Gastrocnemius medialis (tissue), 4 donors: Measurements from ENCODE around the gene RPA1. TPM values are rescaled to one million over a fixed set of nuclear protein-coding genes. Genes with fewer than 3 reads are reported as not detected.

Experiments
- ATAC-seq, 2 donors: fragments of 150-250 bp; one replicate each; pipeline ENCODE4 v1.9.1; 2016
- DNase-seq, 2 donors: peaks; one replicate each; pipeline ENCODE4 v3.0.0-alpha.2; 2019
- H3K27ac ChIP-seq, 4 donors: fragments of 200-600 bp; sonication (generic); 1 replicate in 1 of 4; 2 replicates in 3 of 4; pipeline ENCODE4 v1.5.1; 2016 to 2018; ENCODE audit warnings: mild to moderate bottlenecking in 2 of 4, moderate library complexity in 1 of 4
- H3K27me3 ChIP-seq, 3 donors: fragments of 200-600 bp; sonication (generic) in 2 of 3; 1 replicate in 1 of 3; 2 replicates in 2 of 3; pipeline versions ENCODE4 v1.5.1 to v1.6.0; 2016 to 2019; ENCODE audit warnings: mild to moderate bottlenecking in 1 of 3, moderate library complexity in 1 of 3
- H3K36me3 ChIP-seq, 2 donors: fragments of 200-600 bp; sonication (generic) in 1 of 2; one replicate each; pipeline ENCODE4 v1.5.1; 2017 to 2018
- H3K4me1 ChIP-seq, 2 donors: fragments of 200-600 bp; sonication (generic) in 1 of 2; one replicate each; pipeline ENCODE4 v1.5.1; 2016 to 2017; ENCODE audit warnings: mild to moderate bottlenecking in 2 of 2
- H3K4me3 ChIP-seq, 4 donors: fragments of 200-600 bp; sonication (generic) in 3 of 4; 1 replicate in 1 of 4; 2 replicates in 3 of 4; pipeline ENCODE4 v1.5.1; 2016 to 2019; ENCODE audit warnings: mild to moderate bottlenecking in 2 of 4
- H3K9me3 ChIP-seq, 3 donors: fragments of 200-600 bp; sonication (generic) in 2 of 3; 1 replicate in 1 of 3; 2 replicates in 2 of 3; pipeline ENCODE4 v1.5.1; 2016 to 2019
- CTCF ChIP-seq, 5 experiments: fragments of 450-650 bp in 3 of 5; fragments of 200-600 bp in 2 of 5; sonication (generic) in 2 of 5; IDR thresholded peaks in 4 of 5; conservative IDR thresholded peaks in 1 of 5; 1 replicate in 4 of 5; 2 replicates in 1 of 5; pipeline ENCODE4 v1.5.1; 2016 to 2019; ENCODE audit warnings: antibody characterized with exemption in 5 of 5, mild to moderate bottlenecking in 3 of 5, moderate library complexity in 3 of 5
- POLR2A ChIP-seq, 2 donors: fragments of 450-650 bp; IDR thresholded peaks; one replicate each; pipeline ENCODE4 v1.6.1; 2017; ENCODE audit warnings: antibody characterized with exemption in 2 of 2, mild to moderate bottlenecking in 2 of 2, moderate library complexity in 2 of 2
- in situ Hi-C, 4 donors: fragments of 200-750 bp; cut with MboI; loops; one replicate each; pipeline versions ENCODE4 v1.15.0 to v1.8.0; 2017; ENCODE audit warnings: low sequenced_read_pairs in 4 of 4
- intact Hi-C: fragments of 100-400 bp; cut with DNase I; formaldehyde crosslinking; loops from one replicate; pipeline ENCODE4 v1.15.1; 2023; ENCODE audit warnings: low total_unique reads
- total RNA-seq, 4 donors: library from RNA; depleted of rRNA; stranded (reverse); fragments of >200 nt; gene quantifications; one replicate each; pipeline versions ENCODE4 v1.1.0 to v1.2.3, GENCODE V29; 2016

The RPA1 gene
- 10 to 100 TPM; 26.5 to 46.8 (median 34.9) TPM for total RNA-seq

GRCh38 chr17:1829592-1830257, at the start of gene RPA1, which contains the start of gene SMYD4:
Gene RPA1 (plus strand): TSS chr17:1830005. CDS start chr17:1830094, 89 bp downstream.
Gene SMYD4 (minus strand): TSS chr17:1829902. CDS start chr17:1827994, 1,908 bp downstream.
- Histone ChIP-seq H3K4me1 (peaks cover 13 to 15% of the 10 kb centered on the region in 2 donors), H3K36me3 (peaks cover 0 to 26% of the 10 kb centered on the region in 2 donors), H3K27me3 (no peaks in the 10 kb centered on the region), H3K4me3 (peak within 1 kb of the TSS; percentile 82 to 93 (median 92)), H3K9me3 (no peaks in the 10 kb centered on the region), H3K27ac (peak within 1 kb of the TSS; percentile 95 to 98 (median 96))
- in situ Hi-C loops (no loop called here), intact Hi-C loops (loop anchor here (5.0 kb wide), 1 partner anchor 42 kb away; no protein-coding TSS in a partner anchor)
- peak in 1 of 5 experiments; percentile 48 for TF ChIP-seq CTCF (IDR thresholded peaks at IDR 0.05 in 4 of 5, conservative IDR thresholded peaks at IDR 0.05 in 1 of 5)
- peak; percentile 99 to 100 for TF ChIP-seq POLR2A (IDR thresholded peaks at IDR 0.05)
- peak; percentile 81 to 88 for DNase-seq
- peak; percentile 87 to 90 for ATAC-seq

GRCh38 chr17:1782171-1782567, 47.6 kb upstream of the RPA1 start:
- intact Hi-C loops = loop anchor here (5.0 to 10.0 kb wide), 2 partner anchors 85 to 207 kb away; no protein-coding TSS in a partner anchor
- peak overlapping the region; percentile 97 to 100 (median 98) for H3K27ac ChIP-seq

GRCh38 chr17:1783271-1783670, 46.5 kb upstream of the RPA1 start:
- Histone ChIP-seq H3K9me3 (no peaks in the 10 kb centered on the region), H3K4me3 (peak overlapping the region; percentile 33 to 43 (median 40)), H3K4me1 (peaks cover 68 to 72% of the 10 kb centered on the region in 2 donors), H3K27me3 (no peaks in the 10 kb centered on the region), H3K36me3 (peaks cover 0 to 12% of the 10 kb centered on the region in 2 donors), H3K27ac (peak overlapping the region; percentile 97 to 100 (median 98))
- DNase-seq (peak in 1 of 2 donors; percentile 74), ATAC-seq (peak; percentile 4 to 8)
- TF ChIP-seq CTCF (IDR thresholded peaks at IDR 0.05 in 4 of 5, conservative IDR thresholded peaks at IDR 0.05 in 1 of 5) = no peak
- no peak for TF ChIP-seq POLR2A (IDR thresholded peaks at IDR 0.05)
- in situ Hi-C loops (loop anchor here in 3 of 4 donors (5.0 to 25.0 kb wide), 4 partner anchors 61 to 121 kb away; partner anchors contain the start of gene WDR81 (in 2 of the 3)), intact Hi-C loops (loop anchor here (1.0 to 10.0 kb wide), 5 partner anchors 20 to 208 kb away; no protein-coding TSS in a partner anchor)

More at GRCh38 chr17:1782171-1782567, 47.6 kb upstream of the RPA1 start:
- Histone ChIP-seq H3K4me1 (peaks cover 58 to 63% of the 10 kb centered on the region in 2 donors), H3K27me3 (no peaks in the 10 kb centered on the region), H3K9me3 (no peaks in the 10 kb centered on the region), H3K36me3 (peaks cover 0 to 23% of the 10 kb centered on the region in 2 donors), H3K4me3 (peak overlapping the region; percentile 16 to 43 (median 38))
- ATAC-seq (no peak), DNase-seq (no peak)
- TF ChIP-seq POLR2A (IDR thresholded peaks at IDR 0.05) = no peak
- no peak for TF ChIP-seq CTCF (IDR thresholded peaks at IDR 0.05 in 4 of 5, conservative IDR thresholded peaks at IDR 0.05 in 1 of 5)
- in situ Hi-C loops = loop anchor here in 3 of 4 donors (5.0 to 25.0 kb wide), 4 partner anchors 60 to 120 kb away; partner anchors contain the start of gene WDR81 (in 2 of the 3)

- no peaks in the 10 kb centered on the region for H3K27me3 ChIP-seq
- peaks cover 68 to 76% of the 10 kb centered on the region in 2 donors for H3K4me1 ChIP-seq
- in situ Hi-C loops = loop anchor here in 3 of 4 donors (5.0 to 25.0 kb wide), 4 partner anchors 62 to 122 kb away; partner anchors contain the start of gene WDR81 (in 2 of the 3)
- TF ChIP-seq POLR2A (IDR thresholded peaks at IDR 0.05) (peak; percentile 87 to 94), CTCF (IDR thresholded peaks at IDR 0.05 in 4 of 5, conservative IDR thresholded peaks at IDR 0.05 in 1 of 5) (peak; percentile 83 to 96 (median 92))
- intact Hi-C loops = loop anchor here (1.0 to 10.0 kb wide), 6 partner anchors 21 to 209 kb away; no protein-coding TSS in a partner anchor
- H3K27ac ChIP-seq = peak overlapping the region; percentile 97 to 100 (median 98)
- DNase-seq = peak; percentile 98 to 99
- peak; percentile 80 to 84 for ATAC-seq
- no peaks in the 10 kb centered on the region for H3K9me3 ChIP-seq
- H3K36me3 ChIP-seq = peaks cover 0 to 7% of the 10 kb centered on the region in 2 donors
- peak overlapping the region; percentile 33 to 43 (median 40) for H3K4me3 ChIP-seq
Measured at GRCh38 chr17:1783834-1784611, 45.8 kb upstream of the RPA1 start.
